SIG-M5 treated with dmso at 0.1 percent for 504 hours (cell line): ENCODE measurements around the gene ETV4.

ENCODE experiments used
- DNase-seq: peaks from one replicate; lab custom pipeline; 2025; ENCODE audit not compliant: unreplicated experiment; lab: John Stamatoyannopoulos, UW

The ETV4 gene

GRCh38 chr17:43546319-43547188 lies at the start of gene ETV4:
Gene ETV4, minus strand, starts transcription at chr17:43546340. Its CDS starts 723 bp downstream, at chr17:43545617.
- peak; percentile 96 for DNase-seq

- DNase-seq: no peak
Measured at GRCh38 chr17:43595466-43595865, 49.3 kb upstream of the ETV4 start.

GRCh38 chr17:43591779-43592562 lies 45.8 kb upstream of the ETV4 start:
- no peak for DNase-seq

- DNase-seq: no peak
Measured at GRCh38 chr17:43591001-43591400, 44.9 kb upstream of the ETV4 start.

- DNase-seq: no peak
Measured at GRCh38 chr17:43588664-43589435, 42.7 kb upstream of the ETV4 start.

GRCh38 chr17:43588121-43588520 lies 42.0 kb upstream of the ETV4 start:
- DNase-seq: no peak

GRCh38 chr17:43587647-43588046 lies 41.5 kb upstream of the ETV4 start:
- no peak for DNase-seq

- DNase-seq: no peak
Measured at GRCh38 chr17:43584666-43585102, 38.5 kb upstream of the ETV4 start.

- no peak for DNase-seq
Measured at GRCh38 chr17:43583332-43583731, 37.2 kb upstream of the ETV4 start.

GRCh38 chr17:43581613-43582012 lies 35.5 kb upstream of the ETV4 start:
- no peak for DNase-seq

GRCh38 chr17:43581130-43581529 lies 35.0 kb upstream of the ETV4 start:
- DNase-seq: no peak

GRCh38 chr17:43579566-43580140 lies 33.5 kb upstream of the ETV4 start:
- DNase-seq: no peak

- no peak for DNase-seq
Measured at GRCh38 chr17:43578699-43579565, 32.8 kb upstream of the ETV4 start.

- no peak for DNase-seq
Measured at GRCh38 chr17:43578404-43578698, 32.2 kb upstream of the ETV4 start.

- DNase-seq: no peak
Measured at GRCh38 chr17:43577664-43578403, 31.7 kb upstream of the ETV4 start.

GRCh38 chr17:43576563-43577229 lies 30.6 kb upstream of the ETV4 start:
- DNase-seq: peak; percentile 62

GRCh38 chr17:43574896-43575525 lies 28.9 kb upstream of the ETV4 start:
- no peak for DNase-seq

- DNase-seq: no peak
Measured at GRCh38 chr17:43574348-43574747, 28.2 kb upstream of the ETV4 start.
